Measurements from ENCODE around the gene ANTXR2.

Gene ANTXR2

GRCh38 chr4:80026100-80026499 lies 46.9 kb downstream of the ANTXR2 start:
- H3K27me3 Mint-ChIP-seq: no peaks in the 10 kb centered on the region
- DNase-seq (no peak), ATAC-seq (no peak)
- H3K4me3 Mint-ChIP-seq: no peak overlapping the region
- no peaks in the 10 kb centered on the region for H3K9me3 Mint-ChIP-seq
- H3K4me1 Mint-ChIP-seq: no peaks in the 10 kb centered on the region
- H3K27ac Mint-ChIP-seq: no peak overlapping the region

- no peak overlapping the region for H3K4me3 Mint-ChIP-seq
- H3K27me3 Mint-ChIP-seq: no peaks in the 10 kb centered on the region
- no peaks in the 10 kb centered on the region for H3K9me3 Mint-ChIP-seq
- ATAC-seq (no peak), DNase-seq (no peak)
- no peak overlapping the region for H3K27ac Mint-ChIP-seq
- H3K4me1 Mint-ChIP-seq: no peaks in the 10 kb centered on the region
Observed at GRCh38 chr4:80024335-80024734, 48.7 kb downstream of the ANTXR2 start.

- no peak for ATAC-seq
- Mint-ChIP-seq H3K27me3 (no peaks in the 10 kb centered on the region), H3K27ac (no peak overlapping the region), H3K9me3 (no peaks in the 10 kb centered on the region), H3K4me3 (no peak overlapping the region), H3K4me1 (no peaks in the 10 kb centered on the region)
- no peak for DNase-seq
Observed at GRCh38 chr4:80022282-80022681, 50.7 kb downstream of the ANTXR2 start.

GRCh38 chr4:80017125-80017854 lies 55.7 kb downstream of the ANTXR2 start:
- H3K4me3 Mint-ChIP-seq: no peak overlapping the region
- H3K9me3 Mint-ChIP-seq: no peaks in the 10 kb centered on the region
- DNase-seq (no peak), ATAC-seq (peak; percentile 92)
- no peak overlapping the region for H3K27ac Mint-ChIP-seq
- H3K27me3 Mint-ChIP-seq: no peaks in the 10 kb centered on the region
- H3K4me1 Mint-ChIP-seq: no peaks in the 10 kb centered on the region

- ATAC-seq (no peak), DNase-seq (no peak)
- H3K4me3 Mint-ChIP-seq: no peak overlapping the region
- no peaks in the 10 kb centered on the region for H3K27me3 Mint-ChIP-seq
- no peak overlapping the region for H3K27ac Mint-ChIP-seq
- H3K9me3 Mint-ChIP-seq: no peaks in the 10 kb centered on the region
- no peaks in the 10 kb centered on the region for H3K4me1 Mint-ChIP-seq
Observed at GRCh38 chr4:80016506-80016905, 56.5 kb downstream of the ANTXR2 start.

GRCh38 chr4:80015407-80016189 lies 57.4 kb downstream of the ANTXR2 start:
- H3K27me3 Mint-ChIP-seq: no peaks in the 10 kb centered on the region
- DNase-seq: no peak
- no peaks in the 10 kb centered on the region for H3K4me1 Mint-ChIP-seq
- no peak overlapping the region for H3K27ac Mint-ChIP-seq
- H3K9me3 Mint-ChIP-seq: no peaks in the 10 kb centered on the region
- no peak for ATAC-seq
- no peak overlapping the region for H3K4me3 Mint-ChIP-seq

GRCh38 chr4:80014531-80014930 lies 58.5 kb downstream of the ANTXR2 start:
- Mint-ChIP-seq H3K9me3 (no peaks in the 10 kb centered on the region), H3K4me3 (no peak overlapping the region), H3K4me1 (peaks cover 11% of the 10 kb centered on the region), H3K27ac (no peak overlapping the region), H3K27me3 (no peaks in the 10 kb centered on the region)
- DNase-seq: no peak
- no peak for ATAC-seq

GRCh38 chr4:80012291-80012690 lies 60.7 kb downstream of the ANTXR2 start:
- Mint-ChIP-seq H3K27ac (no peak overlapping the region), H3K9me3 (no peaks in the 10 kb centered on the region), H3K4me1 (peaks cover 32% of the 10 kb centered on the region), H3K27me3 (no peaks in the 10 kb centered on the region), H3K4me3 (no peak overlapping the region)
- DNase-seq: no peak
- ATAC-seq: no peak

GRCh38 chr4:80011636-80012236 lies 61.3 kb downstream of the ANTXR2 start:
- DNase-seq: no peak
- H3K4me3 Mint-ChIP-seq: no peak overlapping the region
- no peak for ATAC-seq

GRCh38 chr4:80010316-80010715 lies 62.7 kb downstream of the ANTXR2 start:
- no peak overlapping the region for H3K27ac Mint-ChIP-seq
- no peaks in the 10 kb centered on the region for H3K9me3 Mint-ChIP-seq
- ATAC-seq: peak; percentile 42
- peaks cover 51% of the 10 kb centered on the region for H3K4me1 Mint-ChIP-seq
- peak overlapping the region in 1 of 2 donors; percentile 12 for H3K4me3 Mint-ChIP-seq
- no peak for DNase-seq
- no peaks in the 10 kb centered on the region for H3K27me3 Mint-ChIP-seq

More at GRCh38 chr4:80011636-80012236, 61.3 kb downstream of the ANTXR2 start:
- H3K27me3 Mint-ChIP-seq: no peaks in the 10 kb centered on the region
- no peak overlapping the region for H3K27ac Mint-ChIP-seq
- H3K9me3 Mint-ChIP-seq: no peaks in the 10 kb centered on the region
- peaks cover 37% of the 10 kb centered on the region for H3K4me1 Mint-ChIP-seq

GRCh38 chr4:80009806-80010205 lies 63.2 kb downstream of the ANTXR2 start:
- no peak for ATAC-seq
- Mint-ChIP-seq H3K27me3 (no peaks in the 10 kb centered on the region), H3K9me3 (peaks cover 0 to under 1% of the 10 kb centered on the region in 2 donors), H3K4me3 (no peak overlapping the region), H3K4me1 (peaks cover 57% of the 10 kb centered on the region), H3K27ac (peak overlapping the region in 1 of 2 donors; percentile 14)
- DNase-seq: no peak

GRCh38 chr4:80008971-80009370 lies 64.1 kb downstream of the ANTXR2 start:
- no peak for ATAC-seq
- peak overlapping the region in 1 of 2 donors; percentile 33 for H3K27ac Mint-ChIP-seq

GRCh38 chr4:80008351-80008750 lies 64.7 kb downstream of the ANTXR2 start:
- no peaks in the 10 kb centered on the region for H3K27me3 Mint-ChIP-seq
- peak overlapping the region in 1 of 2 donors; percentile 45 for H3K4me3 Mint-ChIP-seq
- peaks cover 61% of the 10 kb centered on the region for H3K4me1 Mint-ChIP-seq
- H3K27ac Mint-ChIP-seq: peak overlapping the region; percentile 63 to 95
- H3K9me3 Mint-ChIP-seq: peaks cover 7 to 8% of the 10 kb centered on the region in 2 donors
- DNase-seq (no peak), ATAC-seq (no peak)

More at GRCh38 chr4:80008971-80009370, 64.1 kb downstream of the ANTXR2 start:
- Mint-ChIP-seq H3K4me3 (peak overlapping the region in 1 of 2 donors; percentile 22), H3K27me3 (no peaks in the 10 kb centered on the region), H3K4me1 (peaks cover 61% of the 10 kb centered on the region), H3K9me3 (peaks cover 7 to 8% of the 10 kb centered on the region in 2 donors)
- no peak for DNase-seq

- peak overlapping the region; percentile 71 to 95 for H3K27ac Mint-ChIP-seq
- peak overlapping the region; percentile 45 to 46 for H3K4me3 Mint-ChIP-seq
- DNase-seq: no peak
- peak; percentile 76 for ATAC-seq
- peaks cover 7 to 8% of the 10 kb centered on the region in 2 donors for H3K9me3 Mint-ChIP-seq
- H3K27me3 Mint-ChIP-seq: no peaks in the 10 kb centered on the region
- peaks cover 61% of the 10 kb centered on the region for H3K4me1 Mint-ChIP-seq
Observed at GRCh38 chr4:80007745-80008149, 65.3 kb downstream of the ANTXR2 start.

- peaks cover 61% of the 10 kb centered on the region for H3K4me1 Mint-ChIP-seq
- peak in 1 of 2 donors; percentile 24 for DNase-seq
- H3K4me3 Mint-ChIP-seq: peak overlapping the region; percentile 54 to 63
- H3K27ac Mint-ChIP-seq: peak overlapping the region; percentile 95 to 96
- no peaks in the 10 kb centered on the region for H3K27me3 Mint-ChIP-seq
- peaks cover 7 to 8% of the 10 kb centered on the region in 2 donors for H3K9me3 Mint-ChIP-seq
- ATAC-seq: no peak
Observed at GRCh38 chr4:80006935-80007744, 65.9 kb downstream of the ANTXR2 start.
